Gastroesophageal sphincter (tissue), 4 donors: ENCODE measurements around the gene TBCD. TPM values are rescaled to one million over a fixed set of nuclear protein-coding genes. Genes with fewer than 3 reads are reported as not detected.
A peak's percentile ranks its signal among the peaks of the same experiment; 100 is the strongest.

Experiments
- ATAC-seq: fragments of 150-250 bp; one replicate; pipeline ENCODE4 v1.9.1; 2016; ENCODE audit warnings: mild to moderate bottlenecking, moderate library complexity
- H3K27ac ChIP-seq, 4 donors: fragments of 200-600 bp; sonication (generic) in 3 of 4; 1 replicate in 3 of 4; 2 replicates in 1 of 4; pipeline ENCODE4 v1.5.1; 2016 to 2019
- H3K27me3 ChIP-seq: fragments of 200-600 bp; sonication (generic); one replicate; pipeline ENCODE4 v1.5.1; 2019
- H3K36me3 ChIP-seq, 2 donors: fragments of 200-600 bp; sonication (generic); one replicate each; pipeline ENCODE4 v1.5.1; 2019; ENCODE audit warnings: control low read depth in 1 of 2
- H3K4me1 ChIP-seq, 3 donors: fragments of 200-600 bp; sonication (generic); 1 replicate in 2 of 3; 2 replicates in 1 of 3; pipeline ENCODE4 v1.5.1; 2016 to 2019; ENCODE audit warnings: control low read depth in 2 of 3
- H3K4me3 ChIP-seq, 2 donors: fragments of 200-600 bp; sonication (generic); one replicate each; pipeline ENCODE4 v1.5.1; 2019; ENCODE audit warnings: mild to moderate bottlenecking in 1 of 2, moderate library complexity in 1 of 2
- H3K9me3 ChIP-seq, 3 donors: fragments of 200-600 bp; sonication (generic); one replicate each; pipeline ENCODE4 v1.5.1; 2017 to 2019; ENCODE audit warnings: control low read depth in 2 of 3
- CTCF ChIP-seq, 4 experiments: fragments of 200-600 bp in 2 of 4; fragments of 450-650 bp in 2 of 4; sonication (generic) in 1 of 4; IDR thresholded peaks; one replicate each; pipeline ENCODE4 v1.5.1; 2017 to 2019; ENCODE audit warnings: antibody characterized with exemption in 4 of 4, mild to moderate bottlenecking in 2 of 4, moderate library complexity in 2 of 4
- EP300 ChIP-seq: sonication (generic); formaldehyde crosslinking; IDR thresholded peaks from one replicate; pipeline ENCODE4 v1.6.1; 2017; ENCODE audit warnings: antibody characterized with exemption, mild to moderate bottlenecking
- POLR2A ChIP-seq, 2 donors: fragments of 450-650 bp; IDR thresholded peaks; one replicate each; pipeline ENCODE4 v1.6.1; 2017; ENCODE audit warnings: antibody characterized with exemption in 2 of 2, mild to moderate bottlenecking in 2 of 2, moderate library complexity in 1 of 2
- POLR2AphosphoS5 ChIP-seq: sonication (generic); formaldehyde crosslinking; IDR thresholded peaks from one replicate; pipeline ENCODE4 v1.6.1; 2017; ENCODE audit warnings: antibody characterized with exemption
- WGBS, 2 donors: methylation state at CpG; one replicate each; pipeline ENCODE4 v1.1.5; 2018; ENCODE audit warnings: low coverage in 1 of 2; 5-methylcytosine and 5-hydroxymethylcytosine counted together
- total RNA-seq, 4 donors: library from RNA; depleted of rRNA; stranded (reverse); fragments of >200 nt; gene quantifications; one replicate each; pipeline ENCODE4 v1.1.0, GENCODE V29; 2016

The TBCD gene
- total RNA-seq, 4 donors from 2014 or later = 32.0 to 57.8 (median 47.0) TPM

GRCh38 chr17:82750241-82750908 lies 1.5 kb upstream of the TBCD start:
- Histone ChIP-seq H3K27me3 (no peaks in the 10 kb centered on the region), H3K4me1 (peaks cover 0 to 32% (median 13%) of the 10 kb centered on the region in 3 donors), H3K4me3 (no peak overlapping the region), H3K27ac (peak overlapping the region in 3 of 4 donors; percentile 37 to 93 (median 41)), H3K9me3 (peaks cover 0 to 11% (median 0%) of the 10 kb centered on the region in 3 donors), H3K36me3 (peaks cover 0 to 9% of the 10 kb centered on the region in 2 donors)
- no peak for TF ChIP-seq POLR2A (IDR thresholded peaks at IDR 0.05)
- TF ChIP-seq EP300 = no peak
- no peak for TF ChIP-seq CTCF (IDR thresholded peaks at IDR 0.05)
- TF ChIP-seq POLR2AphosphoS5 = no peak
- WGBS, 2 donors = 73 to 80% methylated on average over 1 to 34 of the region's 40 CpGs
- no peak for ATAC-seq

GRCh38 chr17:82751171-82751570 lies 694 bp upstream of the TBCD start:
- peak overlapping the region; percentile 48 to 95 for H3K4me3 ChIP-seq
- peak overlapping the region; percentile 13 to 93 (median 89) for H3K27ac ChIP-seq
- peaks cover 0 to 32% (median 13%) of the 10 kb centered on the region in 3 donors for H3K4me1 ChIP-seq
- peak in 2 of 4 experiments; percentile 17 to 29 for TF ChIP-seq CTCF (IDR thresholded peaks at IDR 0.05)
- TF ChIP-seq POLR2AphosphoS5 = no peak
- no CpG with 5 or more reads among the region's 56 CpGs for WGBS, 2 donors
- ATAC-seq = peak; percentile 30
- H3K9me3 ChIP-seq = peaks cover 0 to 3% (median 0%) of the 10 kb centered on the region in 3 donors
- no peaks in the 10 kb centered on the region for H3K27me3 ChIP-seq
- peaks cover 0 to 10% of the 10 kb centered on the region in 2 donors for H3K36me3 ChIP-seq

GRCh38 chr17:82752371-82753200 lies 721 bp downstream of the TBCD start:
- no peaks in the 10 kb centered on the region for H3K9me3 ChIP-seq
- WGBS, 2 donors = 0 to 8% methylated on average over 7 to 10 of the region's 72 CpGs
- H3K27ac ChIP-seq = peak overlapping the region in 3 of 4 donors; percentile 88 to 93 (median 90)
- TF ChIP-seq EP300 = no peak
- TF ChIP-seq POLR2A (IDR thresholded peaks at IDR 0.05) = no peak
- peak in 1 of 4 experiments; percentile 4 for TF ChIP-seq CTCF (IDR thresholded peaks at IDR 0.05)
- TF ChIP-seq POLR2AphosphoS5 = no peak
- peak overlapping the region; percentile 57 to 95 for H3K4me3 ChIP-seq
- peak; percentile 35 for ATAC-seq
- peaks cover 0 to 32% (median 13%) of the 10 kb centered on the region in 3 donors for H3K4me1 ChIP-seq
- no peaks in the 10 kb centered on the region for H3K27me3 ChIP-seq
- peaks cover 0 to 13% of the 10 kb centered on the region in 2 donors for H3K36me3 ChIP-seq

- H3K36me3 ChIP-seq = peaks cover 0 to 13% of the 10 kb centered on the region in 2 donors
- no peaks in the 10 kb centered on the region for H3K27me3 ChIP-seq
- no peak for ATAC-seq
- H3K4me3 ChIP-seq = peak overlapping the region in 1 of 2 donors; percentile 95
- peaks cover 0 to 32% (median 13%) of the 10 kb centered on the region in 3 donors for H3K4me1 ChIP-seq
- no peaks in the 10 kb centered on the region for H3K9me3 ChIP-seq
- 49 to 56% methylated on average over 8 of the region's 8 CpGs for WGBS, 2 donors
- TF ChIP-seq CTCF (IDR thresholded peaks at IDR 0.05) = no peak
- TF ChIP-seq EP300 = no peak
- TF ChIP-seq POLR2AphosphoS5 = no peak
- no peak for TF ChIP-seq POLR2A (IDR thresholded peaks at IDR 0.05)
- peak overlapping the region in 1 of 4 donors; percentile 93 for H3K27ac ChIP-seq
Measured at GRCh38 chr17:82753201-82753464, 1.3 kb downstream of the TBCD start.
